ENCODE measurements around the gene DDIT3.
"Not testable (repeated sequence)": the region's sequence is repeated elsewhere in the genome, so short reads cannot be mapped to it uniquely, and the experiment has no call there.

Gene DDIT3

DNA sequence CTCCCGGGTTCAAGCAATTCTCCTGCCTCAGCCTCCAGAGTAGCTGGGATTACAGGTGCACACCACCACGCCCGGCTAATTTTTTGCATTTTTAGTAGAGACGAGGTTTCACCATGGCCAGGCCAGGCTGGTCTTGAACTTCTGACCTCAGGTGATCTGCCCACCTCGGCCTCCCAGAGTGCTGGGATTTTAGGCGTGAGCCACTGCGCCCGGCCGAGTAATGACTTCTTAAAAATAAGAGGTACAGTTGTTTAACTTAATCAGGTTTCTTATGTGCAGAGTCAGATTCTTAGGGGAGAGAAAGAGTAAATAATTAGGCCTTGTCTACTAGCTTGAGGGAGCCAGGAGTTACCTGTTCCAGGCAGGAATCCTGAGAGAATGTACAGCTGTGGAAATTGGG, 6.1 kb downstream of the DDIT3 start:
- in situ Hi-C loops (cut with HindIII; ENCODE audit: low sequenced_read_pairs): not testable (repeated sequence)

DNA sequence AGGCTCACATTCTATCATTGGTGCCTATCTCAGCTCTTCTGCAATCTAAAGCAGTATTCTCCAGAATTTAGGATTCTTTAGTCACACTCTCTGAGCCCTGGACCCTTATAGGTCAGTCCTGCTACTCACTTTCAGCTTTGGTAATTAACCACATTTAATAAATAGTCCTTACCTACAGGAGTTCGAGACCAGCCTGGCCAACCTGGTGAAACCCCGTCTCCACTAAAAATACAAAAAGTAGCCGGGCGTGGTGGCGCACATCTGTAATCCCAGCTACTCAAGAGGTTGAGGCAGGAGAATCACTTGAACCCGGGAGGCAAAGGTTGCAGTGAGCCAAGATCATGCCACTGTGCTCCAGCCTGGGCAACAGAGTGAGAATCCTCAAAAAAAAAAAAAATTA, 6.6 kb downstream of the DDIT3 start:
- in situ Hi-C loops (cut with HindIII; ENCODE audit: low sequenced_read_pairs): not testable (repeated sequence)

DNA sequence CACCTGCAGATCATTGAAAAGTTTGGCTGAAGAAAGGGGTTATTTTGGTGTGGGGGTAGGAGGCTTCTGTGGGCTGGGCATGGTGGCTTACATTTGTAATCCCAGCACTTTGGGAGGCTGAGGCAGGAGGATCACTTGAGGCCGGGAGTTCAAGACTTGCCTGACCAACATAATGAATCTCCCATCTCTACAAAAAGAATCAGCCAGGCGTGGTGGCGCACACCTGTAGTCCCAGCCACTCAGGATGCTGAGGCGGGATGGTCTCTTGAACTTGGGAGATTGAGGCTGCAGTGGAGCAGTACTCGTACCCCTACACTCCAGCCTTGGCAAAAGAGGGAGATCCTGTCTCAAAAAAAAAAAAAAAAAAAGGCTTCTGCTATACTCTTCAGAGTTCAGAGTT, 7.0 kb downstream of the DDIT3 start:
- in situ Hi-C loops (cut with HindIII; ENCODE audit: low sequenced_read_pairs): no loop called here

DNA sequence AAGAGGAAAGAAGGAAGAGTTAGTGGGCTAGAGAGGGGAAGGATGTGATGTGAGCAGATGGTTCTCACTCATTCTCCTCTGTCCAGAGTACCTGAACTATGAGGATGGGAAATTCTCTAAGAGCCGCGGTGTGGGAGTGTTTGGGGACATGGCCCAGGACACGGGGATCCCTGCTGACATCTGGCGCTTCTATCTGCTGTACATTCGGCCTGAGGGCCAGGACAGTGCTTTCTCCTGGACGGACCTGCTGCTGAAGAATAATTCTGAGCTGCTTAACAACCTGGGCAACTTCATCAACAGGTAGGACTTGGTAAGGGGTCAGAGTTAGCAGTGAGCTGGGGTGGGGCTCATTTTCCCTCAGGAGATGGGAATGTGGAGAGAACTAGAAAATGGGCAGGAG, 7.6 kb downstream of the DDIT3 start:
- in situ Hi-C loops (cut with HindIII; ENCODE audit: low sequenced_read_pairs): no loop called here

- in situ Hi-C loops (cut with HindIII; ENCODE audit: low sequenced_read_pairs): no loop called here
Measured at GRCh38 chr12:57511588-57512325, 8.6 kb downstream of the DDIT3 start.

- in situ Hi-C loops (cut with HindIII; ENCODE audit: low sequenced_read_pairs): no loop called here
Measured at GRCh38 chr12:57511161-57511560, 9.2 kb downstream of the DDIT3 start.

- in situ Hi-C loops (cut with HindIII; ENCODE audit: low sequenced_read_pairs): not testable (repeated sequence)
Measured at GRCh38 chr12:57507796-57508195, 12.5 kb downstream of the DDIT3 start.

- in situ Hi-C loops (cut with HindIII; ENCODE audit: low sequenced_read_pairs): not testable (repeated sequence)
Measured at GRCh38 chr12:57506541-57506940, 13.8 kb downstream of the DDIT3 start.

DNA sequence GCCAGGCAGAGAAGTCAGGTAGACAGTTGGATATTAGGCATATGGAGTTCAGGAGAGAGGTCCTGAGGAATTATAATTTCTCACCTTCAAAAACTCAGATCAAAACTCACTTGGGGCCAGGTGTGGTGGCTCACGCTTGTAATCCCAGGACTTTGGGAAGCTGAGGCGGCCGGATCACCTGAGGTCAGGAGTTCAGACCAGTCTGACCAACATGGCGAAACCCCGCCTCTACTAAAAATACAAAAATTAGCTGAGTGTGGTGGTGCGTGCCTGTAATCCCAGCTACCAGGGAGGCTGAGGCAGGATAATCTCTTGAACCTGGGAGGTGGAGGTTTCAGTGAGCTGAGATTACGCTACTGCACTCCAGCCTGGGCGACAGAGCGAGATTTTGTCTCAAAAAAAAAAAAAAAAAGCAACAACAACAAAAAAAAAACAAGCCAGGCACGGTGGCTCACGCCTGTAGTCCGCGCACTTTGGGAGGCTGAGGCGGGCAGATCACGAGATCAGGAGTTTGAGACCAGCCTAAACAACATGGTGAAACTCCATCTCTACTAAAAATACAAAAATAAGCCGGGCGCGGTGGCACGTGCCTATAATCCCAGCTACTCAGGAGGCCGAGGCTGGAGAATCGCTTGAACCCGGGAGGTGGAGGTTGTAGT, 17.9 kb downstream of the DDIT3 start:
- in situ Hi-C loops (cut with HindIII; ENCODE audit: low sequenced_read_pairs): not testable (repeated sequence)

DNA sequence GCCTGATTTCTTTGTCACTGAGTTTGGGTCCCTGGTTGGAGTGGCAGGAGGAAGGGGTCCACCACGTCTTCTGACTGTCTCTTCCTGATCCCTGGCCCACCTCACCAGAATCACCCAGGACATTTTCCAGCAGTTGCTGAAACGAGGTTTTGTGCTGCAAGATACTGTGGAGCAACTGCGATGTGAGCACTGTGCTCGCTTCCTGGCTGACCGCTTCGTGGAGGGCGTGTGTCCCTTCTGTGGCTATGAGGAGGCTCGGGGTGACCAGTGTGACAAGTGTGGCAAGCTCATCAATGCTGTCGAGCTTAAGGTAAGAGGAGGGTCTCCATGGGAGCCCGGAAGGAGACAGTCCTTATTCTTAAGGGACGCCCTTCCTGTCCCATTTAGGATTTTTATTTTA, 20.1 kb downstream of the DDIT3 start:
- in situ Hi-C loops (cut with HindIII; ENCODE audit: low sequenced_read_pairs): no loop called here

GRCh38 chr12:57498571-57498970, 21.7 kb downstream of the DDIT3 start:
- in situ Hi-C loops (cut with HindIII; ENCODE audit: low sequenced_read_pairs): no loop called here

GRCh38 chr12:57498132-57498502, 22.2 kb downstream of the DDIT3 start:
- in situ Hi-C loops (cut with HindIII; ENCODE audit: low sequenced_read_pairs): no loop called here

DNA sequence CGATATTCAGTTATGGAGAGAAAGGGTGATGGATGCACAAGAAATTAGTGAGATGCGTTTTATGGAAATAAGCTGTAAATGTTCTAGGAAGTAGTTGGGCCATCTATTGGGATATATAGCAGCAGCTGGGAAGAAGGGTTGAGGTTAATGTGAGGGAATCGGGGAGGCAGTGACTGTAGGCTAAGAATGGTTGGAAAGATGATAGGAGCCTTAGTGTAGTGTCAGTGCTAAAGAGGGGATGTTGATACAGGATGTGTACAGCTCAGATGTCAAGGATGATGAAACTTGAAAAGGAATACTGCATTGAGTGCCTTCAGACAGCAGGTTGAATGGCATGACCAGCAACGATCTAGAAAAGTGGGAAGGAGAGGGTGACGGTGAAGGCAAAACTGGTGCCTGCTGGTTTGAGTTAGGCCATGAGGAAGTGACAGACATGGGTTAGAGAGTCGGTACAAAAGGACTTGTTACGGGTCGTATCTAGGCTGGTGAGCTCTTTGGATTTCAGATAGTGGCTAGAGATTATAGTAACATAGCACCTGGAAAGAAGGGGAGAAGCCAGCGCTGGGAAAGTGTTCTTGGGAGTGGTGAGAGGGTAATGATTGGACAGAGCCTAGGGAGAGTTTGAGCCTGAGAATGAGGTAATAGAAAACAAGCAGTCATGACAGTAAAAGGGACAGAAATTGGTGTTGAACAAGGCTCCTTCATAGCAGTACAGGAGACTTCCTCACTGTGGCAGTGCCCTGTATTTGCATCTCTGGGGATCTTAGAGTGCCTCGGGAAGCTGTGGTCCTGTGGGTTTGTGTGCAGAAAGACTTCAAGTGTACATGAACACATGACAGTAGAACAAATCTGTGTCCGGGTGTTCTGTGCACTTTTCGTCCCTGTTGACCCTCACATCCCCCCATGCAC, 22.8 kb downstream of the DDIT3 start:
- in situ Hi-C loops (cut with HindIII; ENCODE audit: low sequenced_read_pairs): no loop called here

DNA sequence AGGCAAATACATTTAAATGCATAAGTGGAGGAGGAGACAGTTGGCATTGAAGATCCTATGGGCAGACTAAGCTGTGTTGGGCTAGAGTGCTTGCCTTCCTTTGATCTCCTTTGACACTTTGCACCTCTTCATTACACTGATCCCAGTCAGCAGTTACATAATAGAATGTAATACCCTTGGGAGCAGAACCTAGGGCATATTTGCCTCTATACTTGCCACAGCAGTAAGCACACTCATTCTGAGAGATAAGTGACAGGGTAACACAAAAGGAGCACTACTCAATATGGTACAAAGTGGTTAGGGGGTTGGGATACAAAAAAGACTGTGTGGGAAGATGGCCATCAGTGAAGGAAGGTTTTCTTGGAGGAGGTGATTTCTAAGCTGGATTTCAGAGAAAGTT, 23.5 kb downstream of the DDIT3 start:
- in situ Hi-C loops (cut with HindIII; ENCODE audit: low sequenced_read_pairs): no loop called here

DNA sequence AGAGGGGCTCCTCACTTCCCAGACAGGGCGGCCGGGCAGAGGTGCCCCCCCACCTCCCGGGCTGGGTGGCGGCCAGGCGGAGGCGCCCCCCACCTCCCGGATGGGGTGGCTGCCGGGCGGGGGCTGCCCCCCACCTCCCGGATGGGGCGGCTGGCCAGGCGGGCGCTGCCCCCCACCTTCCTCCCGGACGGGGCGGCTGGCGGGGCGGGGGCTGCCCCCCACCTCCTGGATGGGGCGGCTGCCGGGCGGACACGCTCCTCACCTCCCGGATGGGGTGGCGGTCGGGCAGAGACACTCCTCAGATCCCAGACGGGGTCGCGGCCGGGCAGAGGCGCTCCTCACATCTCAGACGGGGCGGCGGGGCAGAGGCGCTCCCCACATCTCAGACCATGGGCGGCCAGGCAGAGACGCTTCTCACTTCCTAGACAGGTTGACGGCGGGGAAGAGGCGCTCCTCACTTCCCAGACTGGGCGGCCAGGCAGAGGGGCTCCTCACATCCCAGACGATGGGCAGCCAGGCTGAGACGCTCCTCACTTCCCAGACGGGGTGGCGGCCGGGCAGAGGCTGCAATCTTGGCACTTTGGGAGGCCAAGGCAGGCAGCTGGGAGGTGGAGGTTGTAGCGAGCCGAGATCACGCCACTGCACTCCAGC, 25.1 kb downstream of the DDIT3 start:
- in situ Hi-C loops (cut with HindIII; ENCODE audit: low sequenced_read_pairs): not testable (repeated sequence)

DNA sequence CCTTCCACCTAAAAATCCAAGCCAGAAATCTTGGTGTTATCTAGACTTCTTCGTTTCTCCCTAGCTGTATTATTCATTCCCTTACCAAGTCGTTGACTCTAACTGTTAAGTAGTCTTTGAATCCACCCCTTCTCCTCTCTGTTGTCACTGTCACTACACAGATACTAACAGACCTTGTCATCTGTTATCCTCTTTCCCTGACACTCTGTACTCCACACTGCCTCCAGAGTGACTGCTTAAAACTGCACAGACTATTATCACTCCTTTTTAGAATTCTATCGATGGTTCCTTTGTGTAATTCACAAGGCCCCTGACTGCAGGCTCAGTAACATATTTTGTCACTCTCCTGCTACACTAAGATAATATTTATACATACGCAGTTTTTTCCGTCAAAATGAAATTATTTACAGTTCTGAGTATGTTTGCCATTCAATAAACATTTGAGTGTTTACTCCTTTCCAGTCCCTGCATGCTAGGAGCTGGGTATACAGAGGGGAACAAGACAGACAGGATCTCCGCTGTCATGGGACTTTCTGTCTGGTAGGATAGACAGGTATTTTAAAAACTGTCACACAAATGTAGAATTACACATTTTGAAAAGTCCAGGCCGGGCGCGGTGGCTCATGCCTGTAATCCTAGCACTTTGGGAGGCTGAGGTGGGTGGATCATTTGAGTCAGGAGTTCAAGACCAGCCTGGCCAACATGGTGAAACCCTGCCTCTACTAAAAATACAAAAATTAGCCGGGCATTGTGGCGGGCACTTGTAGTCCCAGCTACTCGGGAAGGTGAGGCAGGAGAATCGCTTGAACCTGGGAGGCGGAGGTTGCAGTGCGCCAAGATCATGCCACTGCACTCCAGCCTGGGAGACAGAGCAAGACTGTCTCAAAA, 28.7 kb downstream of the DDIT3 start:
- in situ Hi-C loops (cut with HindIII; ENCODE audit: low sequenced_read_pairs): no loop called here

DNA sequence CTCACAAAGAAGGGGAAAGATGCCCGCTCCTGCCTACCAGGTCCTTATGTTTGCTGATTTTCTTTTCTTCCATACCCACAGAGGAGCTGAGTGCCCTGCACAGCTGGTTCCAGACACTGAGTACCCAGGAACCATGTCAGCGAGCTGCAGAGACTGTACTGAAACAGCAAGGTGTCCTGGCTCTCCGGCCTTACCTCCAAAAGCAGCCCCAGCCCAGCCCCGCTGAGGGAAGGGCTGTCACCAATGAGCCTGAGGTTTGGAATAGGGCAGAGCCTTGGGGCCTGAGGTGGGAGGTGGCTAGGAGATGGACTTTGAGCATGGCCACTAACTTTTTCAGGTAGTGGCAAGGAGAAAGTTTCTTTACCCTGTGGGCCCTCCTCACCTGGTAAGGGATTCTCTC, 30.2 kb downstream of the DDIT3 start:
- in situ Hi-C loops (cut with HindIII; ENCODE audit: low sequenced_read_pairs): no loop called here

- in situ Hi-C loops (cut with HindIII; ENCODE audit: low sequenced_read_pairs): no loop called here
Measured at GRCh38 chr12:57489157-57489641, 31.1 kb downstream of the DDIT3 start.

DNA sequence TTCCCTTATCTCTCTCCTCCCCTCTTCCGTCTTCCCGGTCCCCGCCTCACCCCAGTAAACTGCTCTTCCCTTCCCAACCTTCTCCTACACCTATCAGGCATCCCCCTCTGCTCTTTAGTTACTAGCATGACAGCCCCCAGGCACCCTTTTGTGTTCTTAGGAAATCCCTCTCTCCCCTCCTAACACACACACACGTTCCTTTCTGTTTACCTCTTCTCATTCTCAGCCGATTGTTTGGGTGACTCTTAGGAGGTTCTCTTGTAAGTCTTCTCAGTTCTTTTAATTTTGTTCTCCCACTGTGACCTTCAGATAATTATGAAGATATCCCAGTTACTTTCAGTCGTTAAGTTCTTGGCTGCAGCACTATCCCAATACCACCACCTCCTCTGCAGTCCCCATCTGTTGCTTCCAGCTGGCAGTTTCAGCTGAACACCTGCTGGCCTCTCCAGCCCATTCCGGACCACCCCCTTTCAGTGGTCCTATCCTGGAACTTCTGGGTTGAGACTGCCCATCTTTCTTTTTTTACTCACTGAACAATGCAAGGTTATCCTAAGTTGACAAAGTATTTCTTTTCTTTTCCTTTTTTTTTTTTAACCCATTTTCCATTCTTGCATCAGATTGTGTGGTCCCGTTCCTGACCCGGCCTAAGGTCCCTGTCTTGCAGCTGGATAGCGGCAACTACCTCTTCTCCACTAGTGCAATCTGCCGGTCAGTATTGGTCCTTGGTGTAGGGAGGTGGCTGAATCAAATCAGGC, 31.7 kb downstream of the DDIT3 start:
- in situ Hi-C loops (cut with HindIII; ENCODE audit: low sequenced_read_pairs): no loop called here
